Measurements from ENCODE around the gene SLC50A1.

Gene SLC50A1, protein sequence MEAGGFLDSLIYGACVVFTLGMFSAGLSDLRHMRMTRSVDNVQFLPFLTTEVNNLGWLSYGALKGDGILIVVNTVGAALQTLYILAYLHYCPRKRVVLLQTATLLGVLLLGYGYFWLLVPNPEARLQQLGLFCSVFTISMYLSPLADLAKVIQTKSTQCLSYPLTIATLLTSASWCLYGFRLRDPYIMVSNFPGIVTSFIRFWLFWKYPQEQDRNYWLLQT

DNA sequence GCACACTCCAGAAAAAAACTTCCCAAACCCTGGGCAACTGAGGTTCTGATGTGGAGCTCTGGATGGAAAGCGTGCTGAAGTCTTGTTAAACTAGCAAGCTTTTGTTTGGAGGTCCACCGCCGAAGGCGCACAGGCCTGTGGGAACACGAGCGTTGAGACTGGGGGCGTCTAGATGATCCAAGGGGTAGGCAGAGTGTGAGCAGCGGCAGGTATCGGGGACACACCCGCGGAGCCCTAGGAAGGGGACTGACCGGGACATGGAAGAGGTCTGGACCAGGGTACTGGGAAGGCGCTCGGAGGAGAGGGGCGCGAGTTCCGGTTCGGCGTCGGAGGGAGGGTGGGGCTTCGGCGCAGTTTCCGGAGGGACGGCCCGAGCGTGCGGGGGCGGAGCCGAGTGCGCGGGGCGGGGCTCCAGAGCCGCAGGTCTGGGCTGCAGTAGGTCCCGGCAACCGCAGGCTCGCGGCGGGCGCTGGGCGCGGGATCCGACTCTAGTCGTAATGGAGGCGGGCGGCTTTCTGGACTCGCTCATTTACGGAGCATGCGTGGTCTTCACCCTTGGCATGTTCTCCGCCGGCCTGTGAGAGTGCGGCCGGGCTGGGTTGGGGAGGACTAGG, at the start of gene SLC50A1:
Gene SLC50A1 (plus strand): TSS at position 438 of the 614 bp plus-strand sequence. CDS start 60 bp downstream, at position 498.
- peak; percentile 93 for DNase-seq

DNA sequence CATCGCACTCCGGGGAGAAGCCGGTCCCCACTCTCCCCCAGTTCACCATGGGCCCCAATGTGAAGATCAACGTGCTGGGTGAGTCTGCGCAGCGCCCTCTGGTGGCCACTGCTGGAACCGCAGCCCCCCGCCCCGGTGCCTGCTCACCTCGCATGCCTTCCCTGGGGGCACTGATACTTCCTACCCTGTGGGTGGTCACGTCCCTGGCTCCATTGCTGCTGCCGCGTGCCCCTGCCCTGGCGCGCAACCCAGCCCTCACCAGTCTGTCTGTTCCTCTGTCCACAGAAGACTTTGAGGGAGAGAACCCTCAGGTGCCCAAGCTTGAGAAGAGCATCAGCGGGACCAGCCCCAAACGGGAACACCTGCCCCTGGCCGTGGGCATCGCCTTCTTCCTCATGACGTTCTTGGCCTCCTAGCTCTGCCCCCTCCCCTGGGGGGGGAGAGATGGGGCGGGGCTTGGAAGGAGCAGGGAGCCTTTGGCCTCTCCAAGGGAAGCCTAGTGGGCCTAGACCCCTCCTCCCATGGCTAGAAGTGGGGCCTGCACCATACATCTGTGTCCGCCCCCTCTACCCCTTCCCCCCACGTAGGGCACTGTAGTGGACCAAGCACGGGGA, 49.4 kb upstream of the SLC50A1 start:
- DNase-seq, result peak; percentile 25

DNA sequence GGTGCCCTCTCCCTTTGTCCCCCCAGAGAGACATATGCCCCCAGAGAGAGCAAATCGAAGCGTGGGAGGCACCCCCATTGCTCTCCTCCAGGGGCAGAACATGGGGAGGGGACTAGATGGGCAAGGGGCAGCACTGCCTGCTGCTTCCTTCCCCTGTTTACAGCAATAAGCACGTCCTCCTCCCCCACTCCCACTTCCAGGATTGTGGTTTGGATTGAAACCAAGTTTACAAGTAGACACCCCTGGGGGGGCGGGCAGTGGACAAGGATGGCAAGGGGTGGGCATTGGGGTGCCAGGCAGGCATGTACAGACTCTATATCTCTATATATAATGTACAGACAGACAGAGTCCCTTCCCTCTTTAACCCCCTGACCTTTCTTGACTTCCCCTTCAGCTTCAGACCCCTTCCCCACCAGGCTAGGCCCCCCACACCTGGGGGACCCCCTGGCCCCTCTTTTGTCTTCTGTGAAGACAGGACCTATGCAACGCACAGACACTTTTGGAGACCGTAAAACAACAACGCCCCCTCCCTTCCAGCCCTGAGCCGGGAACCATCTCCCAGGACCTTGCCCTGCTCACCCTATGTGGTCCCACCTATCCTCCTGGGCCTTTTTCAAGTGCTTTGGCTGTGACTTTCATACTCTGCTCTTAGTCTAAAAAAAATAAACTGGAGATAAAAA, 48.7 kb upstream of the SLC50A1 start:
- no peak for DNase-seq

DNA sequence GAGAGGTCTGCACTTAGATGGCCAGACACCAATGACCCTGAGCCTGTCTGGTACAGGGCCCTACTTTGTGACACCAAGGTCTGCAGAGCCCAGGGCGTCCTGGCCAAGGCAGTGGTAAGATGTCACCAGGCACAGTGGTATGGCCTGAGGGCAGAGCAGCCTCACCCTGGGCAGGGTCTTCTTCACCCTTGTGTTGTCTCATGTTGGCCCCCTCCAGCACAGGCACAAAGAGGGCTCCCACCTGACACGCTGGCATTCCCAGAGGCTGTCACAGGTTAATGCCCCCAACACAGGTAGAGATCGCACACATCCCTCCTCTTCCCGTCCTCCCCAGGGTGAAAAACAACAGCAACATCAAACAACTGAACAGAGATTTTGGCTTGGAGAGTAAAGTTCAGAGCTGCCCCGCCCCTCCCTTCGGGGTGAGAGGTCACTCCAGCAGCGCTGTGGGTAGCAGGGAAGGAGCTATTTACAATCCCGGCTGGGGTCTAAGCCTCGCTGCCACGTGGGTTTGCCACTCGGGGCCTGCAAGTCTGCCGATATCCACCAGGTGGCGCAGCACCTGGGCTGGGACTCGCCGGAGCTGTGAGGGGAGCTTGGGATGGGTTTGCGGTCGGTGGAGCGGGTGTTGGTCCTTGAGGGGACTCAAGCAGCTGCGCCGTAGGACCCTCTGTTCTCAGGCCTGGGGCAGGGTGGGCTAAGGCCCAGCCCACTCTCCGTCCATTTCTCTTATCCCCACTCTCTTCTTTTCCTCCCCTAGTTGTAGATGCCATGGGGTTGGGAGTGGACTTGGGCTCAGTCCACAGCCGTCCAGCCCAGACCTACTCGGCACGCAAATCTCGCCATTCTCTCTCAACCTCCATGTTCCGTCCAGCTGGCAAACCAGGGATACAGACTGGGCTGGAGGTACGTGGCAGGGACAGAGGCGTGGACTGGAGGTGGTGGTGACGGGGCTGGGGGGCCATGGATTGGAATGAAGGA, 44.3 kb upstream of the SLC50A1 start:
- DNase-seq, result peak; percentile 77

DNA sequence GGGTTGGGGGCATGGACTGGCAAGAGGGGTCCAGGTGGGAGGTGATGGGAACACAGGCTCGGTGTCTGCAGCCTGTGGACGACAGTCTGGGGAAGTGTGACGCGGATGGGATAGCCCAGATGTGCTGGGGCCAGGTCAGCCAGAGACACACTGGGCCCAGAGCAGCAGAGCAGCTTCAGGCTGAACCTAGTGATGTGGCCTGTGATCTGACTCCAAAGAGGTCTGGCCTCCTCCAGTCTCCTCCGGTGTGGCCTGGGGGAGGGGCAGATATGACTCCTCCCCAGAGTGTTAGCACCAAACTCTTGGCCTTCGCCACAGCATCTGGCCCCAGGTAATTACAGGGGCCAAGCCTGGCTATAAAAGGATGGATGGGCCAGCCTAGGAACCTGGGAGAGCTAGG, 43.5 kb upstream of the SLC50A1 start:
- DNase-seq, result no peak

DNA sequence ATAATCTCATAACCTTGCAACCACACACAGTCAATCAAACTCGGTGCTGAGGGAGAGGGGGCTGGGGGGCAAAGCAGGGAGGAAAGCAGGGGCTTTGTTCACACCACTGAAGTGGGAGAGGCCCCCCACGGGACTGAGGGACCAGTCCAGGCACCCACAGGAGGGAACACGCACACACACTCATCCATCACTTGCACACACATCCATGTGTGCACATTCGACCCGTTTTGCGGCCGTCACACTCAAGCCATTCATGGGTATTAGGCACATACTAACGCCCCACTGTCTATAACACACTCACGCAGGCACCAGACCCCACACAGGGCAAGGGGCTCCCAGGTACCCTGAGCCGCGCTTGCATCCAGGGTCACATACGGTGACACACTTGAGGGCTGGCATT, 43.0 kb upstream of the SLC50A1 start:
- no peak for DNase-seq

DNA sequence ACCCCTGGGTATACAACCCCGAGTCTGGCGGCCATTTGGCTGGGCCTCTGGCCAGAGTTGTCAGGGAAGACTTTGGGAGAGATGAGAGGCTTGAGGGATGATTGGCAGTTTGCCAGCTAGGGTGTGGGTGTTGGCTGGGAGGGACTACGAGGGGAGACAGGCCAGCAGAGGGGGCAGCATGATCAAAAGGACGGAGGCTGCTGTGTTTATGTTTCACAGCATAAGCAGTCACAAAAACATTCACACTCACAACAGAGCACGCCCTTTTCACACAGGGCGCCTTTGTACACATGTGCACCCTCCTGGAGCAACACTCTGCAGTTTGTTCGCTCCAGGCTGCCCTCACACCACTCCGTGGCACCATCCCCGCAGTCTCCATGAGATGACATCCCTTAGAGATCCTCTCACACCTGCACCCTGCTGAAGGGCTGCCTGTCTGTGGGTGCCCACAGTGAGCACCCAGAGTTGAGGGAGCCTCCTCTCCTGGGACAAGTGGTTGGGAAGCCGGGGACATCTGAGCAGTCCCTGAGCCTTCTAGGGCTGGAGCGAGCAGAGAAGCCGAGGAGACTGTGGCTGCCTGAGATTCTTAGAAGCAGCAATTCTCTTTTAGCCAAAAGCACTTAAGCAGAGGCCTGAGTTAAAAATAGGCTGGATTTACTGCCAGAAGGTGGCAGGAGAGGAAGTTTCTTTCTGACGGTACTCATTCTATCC, 41.6 kb upstream of the SLC50A1 start:
- peak; percentile 91 for DNase-seq

DNA sequence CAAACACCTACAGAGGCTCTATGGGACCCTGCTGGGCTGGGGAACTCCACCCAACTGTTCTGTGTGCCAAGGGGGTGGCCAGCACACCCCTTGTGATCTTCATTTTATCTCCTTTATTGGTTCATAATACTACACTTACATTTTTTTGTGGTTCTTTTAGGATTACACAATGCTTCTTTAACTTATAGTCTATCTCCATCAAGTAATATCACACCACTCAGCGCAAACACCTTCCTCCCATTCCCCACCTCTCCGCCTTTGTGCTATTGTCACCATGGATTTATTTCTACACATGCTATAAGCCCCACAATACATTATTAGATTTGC, 41.1 kb upstream of the SLC50A1 start:
- no peak for DNase-seq

DNA sequence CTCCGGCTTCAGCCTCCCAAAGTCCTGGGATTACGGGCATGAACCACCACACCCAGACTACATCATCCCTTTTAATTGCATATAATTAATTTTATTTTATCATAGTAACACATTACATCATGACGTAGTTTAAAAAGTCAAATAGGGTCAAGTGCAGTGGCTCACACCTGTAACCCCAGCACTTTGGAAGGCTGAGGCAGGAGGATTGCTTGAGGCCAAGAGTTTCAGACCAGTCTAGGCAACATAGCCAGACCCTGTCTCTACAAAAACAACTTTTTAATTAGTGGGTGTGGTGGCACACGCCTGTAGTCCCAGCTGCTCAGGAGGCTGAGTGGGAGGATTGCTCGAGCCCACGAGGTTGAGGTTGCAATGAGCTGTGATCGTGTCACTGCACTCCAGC, 36.3 kb upstream of the SLC50A1 start:
- no peak for DNase-seq

DNA sequence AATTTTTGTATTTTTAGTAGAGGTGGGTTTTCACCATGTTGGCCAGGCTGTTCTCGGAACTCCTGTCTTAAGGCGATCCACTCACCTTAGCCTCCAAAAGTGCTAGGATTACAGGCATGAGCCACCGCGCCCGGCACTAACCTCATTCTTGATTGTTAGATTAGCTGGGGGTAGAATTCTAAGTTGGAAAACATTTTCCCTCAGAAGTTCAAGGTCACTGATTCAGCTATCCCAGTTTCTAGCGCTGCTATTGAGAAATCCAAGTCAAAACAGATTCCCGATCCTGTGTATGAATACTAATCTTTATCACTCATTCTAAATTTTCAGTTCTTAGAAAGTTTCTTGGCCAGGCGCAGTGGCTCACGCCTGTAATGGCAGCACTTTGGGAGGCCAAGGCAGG, 32.3 kb upstream of the SLC50A1 start:
- DNase-seq, result no peak

DNA sequence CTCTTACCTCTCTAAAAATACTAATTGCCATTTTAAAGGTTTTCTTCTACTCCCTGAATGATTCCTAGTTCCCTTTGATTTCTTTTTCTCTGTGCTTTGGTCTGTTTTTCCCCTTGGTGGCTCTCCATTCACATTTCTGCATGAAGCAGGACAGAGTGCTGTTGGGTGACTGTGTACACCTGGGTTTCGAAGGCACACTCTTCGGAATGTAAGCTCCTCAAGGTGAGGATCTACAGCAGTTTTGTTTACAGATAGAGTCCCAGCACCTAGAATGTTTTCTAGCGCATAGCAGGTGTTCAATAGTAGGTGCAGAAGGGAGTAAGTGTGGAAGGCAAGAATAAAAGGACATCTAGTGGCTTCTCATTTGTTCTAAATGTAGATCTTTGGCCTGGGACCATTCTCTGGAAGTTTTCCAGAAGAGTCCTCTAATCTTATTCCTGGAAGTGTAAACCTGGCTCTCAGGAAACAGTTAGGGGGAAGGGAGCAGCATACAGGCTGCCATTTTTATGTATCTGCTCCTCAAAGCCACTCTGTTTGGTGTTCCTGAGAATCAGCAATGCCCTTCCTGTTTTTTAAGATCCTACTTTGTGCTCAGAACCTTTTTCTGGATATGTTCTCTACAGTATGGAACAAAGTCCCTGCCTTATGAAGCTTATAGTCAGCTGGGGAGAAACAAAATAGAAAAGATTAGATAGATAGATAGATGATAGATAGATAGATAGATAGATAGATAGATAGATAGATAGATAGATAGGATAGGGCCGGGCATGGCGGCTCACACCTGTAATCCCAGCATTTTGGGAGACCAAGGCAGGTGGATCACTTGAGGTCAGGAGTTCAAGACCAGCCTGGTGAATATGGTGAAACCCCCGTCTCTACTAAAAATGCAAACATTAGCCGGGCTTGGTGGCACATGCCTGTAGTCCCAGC, 30.8 kb upstream of the SLC50A1 start:
- DNase-seq, result no peak

DNA sequence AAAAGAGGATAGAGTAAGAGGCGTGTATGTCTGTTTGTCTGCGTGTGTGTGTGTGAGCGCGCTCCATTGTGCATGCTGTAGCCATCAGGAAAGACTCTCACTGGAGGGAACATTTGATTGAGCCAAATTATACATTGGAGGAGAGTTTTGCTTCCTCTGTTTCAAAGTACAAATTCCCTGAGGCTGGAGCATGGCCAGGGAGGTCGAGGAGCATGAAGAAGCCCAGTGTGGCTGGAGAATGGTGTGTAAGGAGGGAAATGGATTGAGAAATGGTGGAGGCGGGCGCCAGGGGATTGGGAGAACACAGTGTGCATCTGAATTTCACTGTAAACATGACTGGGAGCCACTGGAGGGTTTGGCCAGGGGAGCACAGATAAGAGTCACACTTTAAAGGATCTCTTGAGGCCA, 30.0 kb upstream of the SLC50A1 start:
- no peak for DNase-seq

DNA sequence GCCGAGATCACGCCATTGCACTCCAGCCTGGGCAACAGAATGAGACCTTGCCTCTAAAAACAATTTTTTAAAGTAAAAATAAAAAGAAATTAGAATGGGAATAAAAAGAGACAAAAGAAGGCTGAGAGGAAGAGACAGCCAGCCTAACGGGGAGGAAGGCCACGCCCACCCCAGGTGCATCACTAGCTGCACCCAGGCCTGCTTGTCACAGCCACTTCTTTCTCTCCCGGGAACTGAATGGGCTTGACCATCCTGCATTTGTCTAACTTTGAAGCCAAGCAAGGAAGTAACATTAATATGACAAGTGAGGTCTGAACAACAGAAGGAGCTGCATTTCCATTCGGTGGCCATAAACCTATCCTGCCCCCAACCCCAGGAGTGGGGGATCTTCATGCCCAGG, 28.8 kb upstream of the SLC50A1 start:
- no peak for DNase-seq

DNA sequence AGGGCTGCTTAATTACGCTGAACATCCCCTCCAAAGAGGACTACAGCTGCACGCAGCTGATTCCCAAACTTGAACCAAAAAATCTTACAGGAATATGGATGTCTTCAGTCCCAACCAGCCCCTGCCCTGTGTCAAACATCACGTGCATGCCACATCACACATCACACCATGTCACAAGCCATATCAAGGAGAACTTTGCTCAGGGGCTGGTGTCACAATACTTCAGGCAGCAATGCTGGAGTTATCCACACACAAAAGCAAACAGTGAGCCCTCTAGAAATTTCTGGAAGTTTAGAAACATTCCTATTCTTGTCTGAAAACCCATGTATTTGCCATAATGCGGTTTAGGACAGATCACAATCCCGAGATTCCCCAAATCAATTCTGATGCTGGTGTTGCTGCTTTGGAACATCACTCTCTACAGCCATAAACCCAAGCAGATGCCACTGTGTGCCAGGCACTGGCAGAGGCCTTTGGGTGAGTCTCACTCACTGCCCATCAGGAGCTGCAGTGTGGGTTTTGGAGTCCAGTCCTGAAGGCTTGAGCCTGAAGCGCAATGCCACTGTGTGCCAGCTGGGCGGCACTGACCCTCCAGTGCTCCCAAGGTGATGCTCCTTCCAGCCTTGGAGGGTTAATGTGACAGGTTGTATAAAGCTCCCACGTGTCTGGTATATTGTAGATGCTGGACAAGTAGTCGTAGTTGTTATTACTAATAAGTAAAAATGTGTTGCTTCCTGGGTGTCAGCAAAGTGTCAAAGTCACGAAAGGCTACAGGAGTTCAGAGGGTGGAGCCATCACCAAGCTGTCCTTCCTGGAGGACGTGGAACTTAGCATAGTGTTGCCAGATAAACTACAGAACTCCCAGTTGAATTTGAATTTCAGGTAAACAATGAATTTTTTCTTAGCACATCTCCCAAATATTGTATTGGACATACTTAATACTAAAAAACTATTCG, 28.1 kb upstream of the SLC50A1 start:
- DNase-seq, result no peak

DNA sequence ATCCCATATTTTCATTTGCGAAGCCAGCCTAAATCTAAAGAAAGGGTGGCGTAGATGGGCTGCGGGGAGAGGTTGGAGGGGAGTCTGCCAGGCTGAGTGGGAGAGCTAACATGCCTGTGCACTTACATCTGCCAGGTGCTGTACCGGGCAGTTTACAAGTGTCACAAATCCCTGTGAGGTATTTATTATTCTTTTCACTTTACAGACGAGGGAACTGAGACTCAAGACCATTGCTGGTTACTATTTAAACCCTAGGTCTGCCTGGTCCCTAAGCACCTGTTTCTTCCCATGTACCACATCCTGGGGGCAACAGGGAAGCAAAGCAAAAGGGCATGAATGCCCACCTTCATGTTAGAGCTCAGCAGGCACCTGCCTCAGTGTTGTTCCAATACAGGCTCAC, 27.4 kb upstream of the SLC50A1 start:
- no peak for DNase-seq

DNA sequence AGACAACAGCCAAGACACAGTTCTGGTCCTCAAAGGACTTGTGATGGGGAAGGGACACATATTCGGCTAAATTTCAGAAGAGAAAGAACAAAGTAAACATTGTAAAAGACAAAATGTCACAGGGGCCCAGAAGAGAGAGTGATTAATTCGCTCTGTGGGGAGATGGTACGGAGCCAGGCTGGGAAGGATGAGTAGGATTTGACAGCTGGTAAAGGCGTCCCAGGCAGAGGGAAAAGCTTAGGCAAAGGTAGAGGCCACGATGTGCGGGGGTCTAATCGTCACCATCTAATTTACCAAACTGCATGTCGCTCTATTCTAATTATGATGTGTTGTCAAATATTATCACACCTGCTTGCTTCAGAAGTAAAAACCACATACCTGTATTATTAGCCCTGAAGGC, 25.3 kb upstream of the SLC50A1 start:
- DNase-seq, result no peak

DNA sequence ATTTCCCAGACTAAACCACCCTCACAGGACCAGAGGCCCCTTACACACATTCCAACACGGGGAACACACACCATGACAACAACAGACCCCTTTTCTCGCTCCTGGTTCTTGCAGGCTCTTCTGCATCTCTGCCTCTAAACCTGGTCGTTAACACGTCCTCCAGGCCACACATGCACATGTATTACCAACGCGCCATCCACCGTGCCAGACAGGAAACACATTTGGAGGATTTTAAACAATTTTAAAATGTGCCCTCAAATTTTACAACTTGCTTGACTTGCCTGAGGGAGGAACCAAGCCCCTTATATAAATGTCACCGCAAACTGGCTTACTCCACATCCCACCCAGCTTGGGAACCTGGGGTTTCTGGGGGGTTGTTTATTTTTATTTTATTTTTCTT, 24.8 kb upstream of the SLC50A1 start:
- DNase-seq, result no peak

DNA sequence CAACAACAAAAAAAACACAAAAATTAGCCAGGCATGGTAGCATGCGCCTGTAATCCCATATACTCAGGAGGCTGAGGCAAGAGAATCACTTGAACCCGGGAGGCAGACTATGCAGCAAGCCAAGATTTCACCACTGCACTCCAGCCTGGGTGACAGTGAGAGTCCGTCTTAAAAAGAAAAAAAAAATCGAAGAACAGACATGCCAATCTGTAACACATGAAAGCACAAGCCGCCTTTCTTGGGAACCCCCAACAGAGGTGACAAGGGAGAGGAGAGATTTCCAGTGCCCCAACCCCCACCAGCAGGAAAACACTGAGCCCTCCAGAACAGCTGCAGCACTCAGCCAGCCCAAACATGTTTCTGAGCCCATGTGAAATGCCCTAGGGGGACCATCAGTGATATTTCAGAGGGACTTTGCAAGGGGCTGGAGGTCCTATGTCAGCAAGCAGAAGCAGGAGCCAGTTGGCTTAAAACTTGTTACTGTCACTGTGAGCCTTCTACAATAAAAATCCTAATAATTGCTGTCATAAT, 22.1 kb upstream of the SLC50A1 start:
- DNase-seq, result no peak

DNA sequence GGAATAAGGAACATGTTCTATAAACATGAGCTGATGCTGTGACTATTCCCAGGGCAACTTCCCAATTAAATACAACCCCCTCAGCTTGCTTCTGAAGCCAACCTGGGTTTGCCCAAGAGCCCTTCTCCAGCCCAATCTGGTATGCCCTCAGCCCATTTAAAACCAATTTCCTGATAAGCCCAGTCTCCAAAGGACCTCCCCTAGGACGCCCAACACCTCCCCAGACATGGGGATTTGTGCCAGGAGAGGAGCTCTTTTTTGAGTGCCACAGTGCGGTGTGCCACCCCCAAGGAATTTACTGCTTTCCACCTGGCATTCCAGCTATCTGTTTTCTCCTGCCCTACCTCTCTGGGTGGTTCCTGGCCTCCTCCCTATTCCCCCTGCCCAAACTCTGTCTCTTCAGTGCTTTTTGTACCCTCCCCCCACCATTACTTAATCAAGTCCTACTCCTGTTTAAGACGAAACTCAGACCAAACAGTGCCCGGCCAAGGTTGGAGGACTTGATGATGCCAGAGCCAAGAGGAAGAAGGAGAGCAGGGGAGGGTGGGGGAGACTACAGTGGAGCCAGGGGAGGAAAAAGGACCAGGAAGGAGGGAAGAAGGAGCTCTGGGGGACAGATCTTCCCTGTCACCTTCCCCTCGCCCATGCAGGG, 19.4 kb upstream of the SLC50A1 start:
- no peak for DNase-seq

Data from NCI-H1092 (cell line).